ENCODE data around the gene CNIH1.

The CNIH1 gene

DNA sequence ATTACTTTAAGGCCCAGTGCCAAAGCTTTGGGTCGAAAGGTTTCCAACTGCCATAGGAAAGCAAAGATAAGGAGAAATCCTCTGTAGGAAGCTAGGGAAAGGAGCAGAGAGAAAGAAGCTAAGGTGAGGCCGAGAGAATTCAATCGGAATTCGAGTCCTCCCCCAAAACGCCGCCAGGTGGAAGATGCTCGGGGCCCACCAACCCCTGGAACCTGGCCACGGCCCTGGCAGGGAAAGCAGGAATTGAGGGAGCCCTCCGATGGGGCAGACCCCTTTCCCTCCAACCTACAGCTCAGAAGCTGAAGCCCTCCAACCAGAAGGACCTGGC is 47.1 kb upstream of the CNIH1 start:
- Histone ChIP-seq H3K27ac (ENCODE audit: low read depth, low read length) (peak overlapping the region; percentile 97), H3K79me2 (ENCODE audit: control insufficient read depth, insufficient read depth, low read length) (peaks cover 32% of the 10 kb centered on the region), H3K56ac (ENCODE audit: low read length) (peak overlapping the region; percentile 89), H4K8ac (ENCODE audit: low read depth, low read length) (peak overlapping the region; percentile 56), H3K79me1 (ENCODE audit: low read length) (no peaks in the 10 kb centered on the region), H3K4me1 (ENCODE audit: control insufficient read depth, low read depth, low read length) (peaks cover 6% of the 10 kb centered on the region), H2BK120ac (ENCODE audit: low read depth, low read length) (peak overlapping the region; percentile 3), H3K27me3 (ENCODE audit: insufficient read depth, low read length, poor library complexity) (no peaks in the 10 kb centered on the region), H2BK15ac (replicated peaks; ENCODE audit: low read depth) (no peak overlapping the region), H3K4me2 (ENCODE audit: low read length) (peak overlapping the region; percentile 43), H2AK5ac (ENCODE audit: low read length) (no peak overlapping the region), H4K5ac (ENCODE audit: low read length) (no peak overlapping the region), H2BK5ac (ENCODE audit: low read length) (no peak overlapping the region), H3K4me3 (ENCODE audit: low read length) (peak overlapping the region; percentile 29), H3K9ac (ENCODE audit: low read length) (peak overlapping the region; percentile 79), H3K23ac (ENCODE audit: low read length) (no peak overlapping the region), H3K4ac (ENCODE audit: low read depth, low read length) (peak overlapping the region; percentile 61), H3K36me3 (ENCODE audit: control insufficient read depth, insufficient read depth, low read length) (no peaks in the 10 kb centered on the region), H3K18ac (ENCODE audit: low read length) (peak overlapping the region; percentile 99)
- DNase-seq: peak; percentile 85
- WGBS (ENCODE audit: extremely low coverage, insufficient coverage, low lambda C conversion rate): no CpG with 5 or more reads among the region's 9 CpGs

DNA sequence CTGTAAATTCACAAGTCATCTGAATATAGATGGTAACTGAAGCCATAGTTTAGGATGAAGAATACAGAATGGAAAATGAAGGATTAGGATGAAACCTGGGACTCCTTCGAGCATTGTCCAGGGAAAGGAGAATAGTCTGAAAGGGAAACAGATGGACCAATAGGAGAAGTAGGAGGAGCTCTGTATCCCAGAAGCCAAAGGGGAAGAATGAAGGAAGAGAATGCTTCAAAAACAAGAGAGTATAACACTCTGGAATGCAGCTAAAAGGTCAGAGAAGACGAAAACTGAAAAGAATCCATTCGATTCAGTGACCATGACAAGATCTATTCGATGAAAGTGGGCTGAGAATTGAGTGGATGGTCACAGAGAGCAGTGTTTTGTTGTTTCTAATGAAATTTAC is 46.6 kb upstream of the CNIH1 start:
- peak overlapping the region; percentile 97 for H3K27ac ChIP-seq (ENCODE audit: low read depth, low read length)

GRCh38 chr14:54486685-54487084 is 45.5 kb upstream of the CNIH1 start:
- no peak overlapping the region for H3K56ac ChIP-seq (ENCODE audit: low read length)
- no peak overlapping the region for H4K8ac ChIP-seq (ENCODE audit: low read depth, low read length)
- no peaks in the 10 kb centered on the region for H3K27me3 ChIP-seq (ENCODE audit: insufficient read depth, low read length, poor library complexity)
- H3K4me3 ChIP-seq (ENCODE audit: low read length): no peak overlapping the region
- peaks cover 6% of the 10 kb centered on the region for H3K4me1 ChIP-seq (ENCODE audit: control insufficient read depth, low read depth, low read length)
- H3K23ac ChIP-seq (ENCODE audit: low read length): no peak overlapping the region
- no peak overlapping the region for H3K9ac ChIP-seq (ENCODE audit: low read length)
- peaks cover 36% of the 10 kb centered on the region for H3K79me2 ChIP-seq (ENCODE audit: control insufficient read depth, insufficient read depth, low read length)
- no peak overlapping the region for H3K4ac ChIP-seq (ENCODE audit: low read depth, low read length)
- H3K18ac ChIP-seq (ENCODE audit: low read length): no peak overlapping the region
- H3K79me1 ChIP-seq (ENCODE audit: low read length): no peaks in the 10 kb centered on the region
- peak; percentile 60 for DNase-seq
- no CpG with 5 or more reads among the region's 1 CpG for WGBS (ENCODE audit: extremely low coverage, insufficient coverage, low lambda C conversion rate)
- no peak overlapping the region for H3K4me2 ChIP-seq (ENCODE audit: low read length)
- no peak overlapping the region for H3K27ac ChIP-seq (ENCODE audit: low read depth, low read length)
- H3K36me3 ChIP-seq (ENCODE audit: control insufficient read depth, insufficient read depth, low read length): no peaks in the 10 kb centered on the region
- no peak overlapping the region for H2AK5ac ChIP-seq (ENCODE audit: low read length)
- peak overlapping the region; percentile 69 for H2BK120ac ChIP-seq (ENCODE audit: low read depth, low read length)
- no peak overlapping the region for H4K5ac ChIP-seq (ENCODE audit: low read length)
- no peak overlapping the region for H2BK15ac ChIP-seq (replicated peaks; ENCODE audit: low read depth)
- H2BK5ac ChIP-seq (ENCODE audit: low read length): no peak overlapping the region

More for the DNA sequence above, 46.6 kb upstream of the CNIH1 start:
- no peak overlapping the region for H2BK5ac ChIP-seq (ENCODE audit: low read length)
- H3K23ac ChIP-seq (ENCODE audit: low read length): no peak overlapping the region
- peak overlapping the region; percentile 79 for H3K9ac ChIP-seq (ENCODE audit: low read length)
- no peak overlapping the region for H3K4ac ChIP-seq (ENCODE audit: low read depth, low read length)
- no peak overlapping the region for H2BK120ac ChIP-seq (ENCODE audit: low read depth, low read length)
- H3K36me3 ChIP-seq (ENCODE audit: control insufficient read depth, insufficient read depth, low read length): no peaks in the 10 kb centered on the region
- no CpG with 5 or more reads among the region's 4 CpGs for WGBS (ENCODE audit: extremely low coverage, insufficient coverage, low lambda C conversion rate)
- H3K18ac ChIP-seq (ENCODE audit: low read length): peak overlapping the region; percentile 99
- H4K8ac ChIP-seq (ENCODE audit: low read depth, low read length): no peak overlapping the region
- H2BK15ac ChIP-seq (replicated peaks; ENCODE audit: low read depth): no peak overlapping the region
- H3K79me1 ChIP-seq (ENCODE audit: low read length): no peaks in the 10 kb centered on the region
- peak overlapping the region; percentile 43 for H3K4me2 ChIP-seq (ENCODE audit: low read length)
- peak overlapping the region; percentile 29 for H3K4me3 ChIP-seq (ENCODE audit: low read length)
- H4K5ac ChIP-seq (ENCODE audit: low read length): no peak overlapping the region
- H3K79me2 ChIP-seq (ENCODE audit: control insufficient read depth, insufficient read depth, low read length): peaks cover 34% of the 10 kb centered on the region
- peak overlapping the region; percentile 89 for H3K56ac ChIP-seq (ENCODE audit: low read length)
- peak; percentile 58 for DNase-seq
- H3K4me1 ChIP-seq (ENCODE audit: control insufficient read depth, low read depth, low read length): peaks cover 6% of the 10 kb centered on the region
- no peak overlapping the region for H2AK5ac ChIP-seq (ENCODE audit: low read length)
- no peaks in the 10 kb centered on the region for H3K27me3 ChIP-seq (ENCODE audit: insufficient read depth, low read length, poor library complexity)

DNA sequence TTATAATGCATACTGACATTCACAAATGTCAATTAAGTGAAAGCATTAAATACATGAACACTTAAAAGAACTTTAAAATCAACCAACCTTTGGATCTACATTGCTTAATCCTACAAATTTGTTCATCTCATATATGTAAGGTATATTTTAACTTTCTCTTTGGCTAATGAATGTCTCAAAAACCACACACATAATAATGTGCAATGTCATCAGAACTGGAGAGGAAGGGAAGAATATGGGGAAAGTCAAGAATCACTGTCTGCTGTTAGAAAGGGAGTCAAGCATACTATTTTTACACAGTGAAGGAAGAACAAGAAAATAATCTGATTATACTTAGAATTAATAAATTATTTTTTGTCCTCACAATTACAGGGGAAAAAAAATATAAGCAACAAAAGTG is 42.7 kb upstream of the CNIH1 start:
- Histone ChIP-seq H3K23ac (ENCODE audit: low read length) (no peak overlapping the region), H3K27ac (ENCODE audit: low read depth, low read length) (no peak overlapping the region), H2AK5ac (ENCODE audit: low read length) (no peak overlapping the region), H3K4ac (ENCODE audit: low read depth, low read length) (no peak overlapping the region), H3K4me1 (ENCODE audit: control insufficient read depth, low read depth, low read length) (no peaks in the 10 kb centered on the region), H2BK120ac (ENCODE audit: low read depth, low read length) (no peak overlapping the region), H3K9ac (ENCODE audit: low read length) (no peak overlapping the region), H3K4me3 (ENCODE audit: low read length) (no peak overlapping the region), H3K36me3 (ENCODE audit: control insufficient read depth, insufficient read depth, low read length) (no peaks in the 10 kb centered on the region), H3K79me2 (ENCODE audit: control insufficient read depth, insufficient read depth, low read length) (peaks cover 36% of the 10 kb centered on the region), H4K8ac (ENCODE audit: low read depth, low read length) (no peak overlapping the region), H3K56ac (ENCODE audit: low read length) (no peak overlapping the region), H2BK5ac (ENCODE audit: low read length) (no peak overlapping the region), H2BK15ac (replicated peaks; ENCODE audit: low read depth) (no peak overlapping the region), H3K4me2 (ENCODE audit: low read length) (no peak overlapping the region), H3K27me3 (ENCODE audit: insufficient read depth, low read length, poor library complexity) (no peaks in the 10 kb centered on the region), H4K5ac (ENCODE audit: low read length) (no peak overlapping the region), H3K79me1 (ENCODE audit: low read length) (no peaks in the 10 kb centered on the region), H3K18ac (ENCODE audit: low read length) (no peak overlapping the region)
- DNase-seq: no peak

DNA sequence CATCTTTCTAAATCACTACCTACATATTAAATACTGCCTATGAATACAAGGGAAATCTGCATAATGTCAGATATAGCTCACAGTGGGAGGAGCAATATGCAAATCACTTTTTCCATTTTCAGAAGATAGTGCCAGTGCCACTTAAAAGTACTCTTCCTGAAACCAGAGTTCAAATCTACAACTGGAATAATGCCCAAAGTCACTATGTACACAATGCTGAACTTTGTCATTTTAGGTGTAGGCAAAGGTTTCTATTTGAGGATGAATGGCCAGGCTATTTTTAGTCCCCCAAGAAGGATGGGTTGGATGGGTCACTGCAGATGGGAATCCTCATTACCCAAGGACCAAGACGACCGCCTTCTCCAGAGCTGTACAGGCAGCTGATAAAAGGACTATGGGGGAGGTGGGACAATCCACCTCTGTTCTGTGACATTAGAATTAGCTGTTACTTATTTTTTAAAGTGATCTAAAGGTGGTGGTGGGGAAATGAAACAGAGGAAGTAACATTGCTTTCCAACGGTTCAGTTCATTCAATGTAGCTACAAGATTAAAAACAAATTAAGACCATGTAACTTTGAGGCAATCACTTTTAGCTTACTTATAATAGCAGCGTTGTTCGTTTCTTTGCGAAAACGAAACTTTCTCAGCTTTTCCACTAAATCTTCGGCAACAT is 42.0 kb upstream of the CNIH1 start:
- Histone ChIP-seq H4K8ac (ENCODE audit: low read depth, low read length) (no peak overlapping the region), H2BK120ac (ENCODE audit: low read depth, low read length) (no peak overlapping the region), H3K79me2 (ENCODE audit: control insufficient read depth, insufficient read depth, low read length) (peaks cover 34% of the 10 kb centered on the region), H2BK15ac (replicated peaks; ENCODE audit: low read depth) (no peak overlapping the region), H3K4me2 (ENCODE audit: low read length) (no peak overlapping the region), H3K56ac (ENCODE audit: low read length) (no peak overlapping the region), H3K23ac (ENCODE audit: low read length) (no peak overlapping the region), H3K36me3 (ENCODE audit: control insufficient read depth, insufficient read depth, low read length) (no peaks in the 10 kb centered on the region), H2BK5ac (ENCODE audit: low read length) (no peak overlapping the region), H3K4me3 (ENCODE audit: low read length) (no peak overlapping the region), H3K27me3 (ENCODE audit: insufficient read depth, low read length, poor library complexity) (no peaks in the 10 kb centered on the region), H3K27ac (ENCODE audit: low read depth, low read length) (no peak overlapping the region), H3K79me1 (ENCODE audit: low read length) (no peaks in the 10 kb centered on the region), H3K4me1 (ENCODE audit: control insufficient read depth, low read depth, low read length) (no peaks in the 10 kb centered on the region), H3K4ac (ENCODE audit: low read depth, low read length) (no peak overlapping the region), H3K9ac (ENCODE audit: low read length) (no peak overlapping the region), H2AK5ac (ENCODE audit: low read length) (no peak overlapping the region), H3K18ac (ENCODE audit: low read length) (no peak overlapping the region), H4K5ac (ENCODE audit: low read length) (no peak overlapping the region)
- no CpG with 5 or more reads among the region's 8 CpGs for WGBS (ENCODE audit: extremely low coverage, insufficient coverage, low lambda C conversion rate)
- DNase-seq: no peak

GRCh38 chr14:54481695-54482094 is 40.5 kb upstream of the CNIH1 start:
- no peak overlapping the region for H2AK5ac ChIP-seq (ENCODE audit: low read length)
- no peak overlapping the region for H3K27ac ChIP-seq (ENCODE audit: low read depth, low read length)
- H2BK5ac ChIP-seq (ENCODE audit: low read length): no peak overlapping the region
- H3K18ac ChIP-seq (ENCODE audit: low read length): no peak overlapping the region
- no peak overlapping the region for H3K4me3 ChIP-seq (ENCODE audit: low read length)
- H3K79me2 ChIP-seq (ENCODE audit: control insufficient read depth, insufficient read depth, low read length): peaks cover 22% of the 10 kb centered on the region
- H2BK120ac ChIP-seq (ENCODE audit: low read depth, low read length): no peak overlapping the region
- no peak overlapping the region for H3K9ac ChIP-seq (ENCODE audit: low read length)
- no peak overlapping the region for H3K23ac ChIP-seq (ENCODE audit: low read length)
- no peaks in the 10 kb centered on the region for H3K79me1 ChIP-seq (ENCODE audit: low read length)
- no peaks in the 10 kb centered on the region for H3K27me3 ChIP-seq (ENCODE audit: insufficient read depth, low read length, poor library complexity)
- no peak overlapping the region for H3K4me2 ChIP-seq (ENCODE audit: low read length)
- no peak overlapping the region for H2BK15ac ChIP-seq (replicated peaks; ENCODE audit: low read depth)
- no peak overlapping the region for H3K56ac ChIP-seq (ENCODE audit: low read length)
- no peak overlapping the region for H4K8ac ChIP-seq (ENCODE audit: low read depth, low read length)
- no peak for DNase-seq
- no peaks in the 10 kb centered on the region for H3K36me3 ChIP-seq (ENCODE audit: control insufficient read depth, insufficient read depth, low read length)
- H3K4ac ChIP-seq (ENCODE audit: low read depth, low read length): no peak overlapping the region
- H3K4me1 ChIP-seq (ENCODE audit: control insufficient read depth, low read depth, low read length): no peaks in the 10 kb centered on the region
- no CpG with 5 or more reads among the region's 2 CpGs for WGBS (ENCODE audit: extremely low coverage, insufficient coverage, low lambda C conversion rate)
- H4K5ac ChIP-seq (ENCODE audit: low read length): no peak overlapping the region

Data from mesendoderm (in vitro differentiated cells).